HCT116 (cell line): ENCODE results near the gene IL10. TPM values are rescaled to one million over a fixed set of nuclear protein-coding genes. Genes with fewer than 3 reads are reported as not detected.
"Not testable (repeated sequence)": the region's sequence is repeated elsewhere in the genome, so short reads cannot be mapped to it uniquely, and the experiment has no call there.

Source experiments
- ATAC-seq: fragments of 200-7000 bp; cut with Tn5 transposase; 2 replicates; pipeline ENCODE4 v1.9.1; 2020; ENCODE audit warnings: mild to moderate bottlenecking, moderate library complexity
- BruUV-seq: library from RNA; stranded (reverse); fragments of 400-500 nt; replicated peaks from 2 replicates; lab custom pipeline; 2021; lab: Mats Ljungman, UMichigan
- CTCF ChIA-PET: fragments of 300-600 bp; sonication (Branson Sonifier 250); formaldehyde crosslinking; loops from one replicate; lab custom pipeline; 2021; ENCODE audit warnings: antibody characterized with exemption; lab: Charles Lee
- POLR2A ChIA-PET: fragments of 300-600, 350-600 bp; sonication (Branson Sonifier 250); formaldehyde crosslinking; loops from one replicate; lab custom pipeline; 2021; ENCODE audit warnings: antibody characterized with exemption; lab: Charles Lee
- RAD21 ChIA-PET, 2 experiments: fragments of 300-600 bp; sonication (Branson Sonifier 250); formaldehyde crosslinking; loops; one replicate each; lab custom pipeline; 2023; ENCODE audit warnings: low total read pairs in 2 of 2; ENCODE audit not compliant: uncharacterized antibody in 2 of 2, unreplicated experiment in 2 of 2, low non-redundant PET in 1 of 2; lab: Charles Lee
- DNase-seq: peaks from one replicate; pipeline ENCODE4 v3.0.0-alpha.2; 2010; ENCODE audit warnings: low read depth, low spot score
- H2AFZ ChIP-seq: fragments of 200-600 bp; shearing (Covaris generic), sonication (generic); 2 replicates; pipeline ENCODE4 v1.6.1; 2017; ENCODE audit warnings: low read depth, mixed run types, mixed read lengths, antibody characterized with exemption, low read length; ENCODE audit not compliant: poor library complexity, severe bottlenecking
- H3K27ac ChIP-seq: 2 replicates; pipeline ENCODE4 v1.5.1; 2012; ENCODE audit warnings: low read depth, low read length
- H3K27me3 ChIP-seq: fragments of 200-600 bp; sonication (generic); 2 replicates; pipeline ENCODE4 v1.6.1; 2016; ENCODE audit warnings: mixed run types, low read length, mixed read lengths; ENCODE audit not compliant: insufficient read depth
- H3K36me3 ChIP-seq, 2 experiments: fragments of 200-500 bp in 1 of 2; fragments of 200-600 bp in 1 of 2; sonication (Bioruptor generic) in 1 of 2; sonication (generic) in 1 of 2; 2 replicates each; pipeline versions ENCODE4 v1.5.1 to v1.6.1; 2014 to 2016; ENCODE audit warnings: low read length in 2 of 2, inconsistent platforms in 1 of 2, mixed read lengths in 1 of 2, mixed run types in 1 of 2; ENCODE audit not compliant: insufficient read depth in 2 of 2, control insufficient read depth in 1 of 2
- H3K4me1 ChIP-seq, 2 experiments: fragments of 200-600 bp in 1 of 2; sonication (generic) in 1 of 2; 2 replicates each; pipeline versions ENCODE4 v1.5.1 to v1.6.1; 2012 to 2017; ENCODE audit warnings: low read length in 2 of 2, inconsistent platforms in 1 of 2, mild to moderate bottlenecking in 1 of 2, mixed read lengths in 1 of 2, mixed run types in 1 of 2, moderate library complexity in 1 of 2; ENCODE audit not compliant: insufficient read depth in 2 of 2, control insufficient read depth in 1 of 2
- H3K4me2 ChIP-seq: fragments of 200-600 bp; sonication (generic); 2 replicates; pipeline ENCODE4 v1.6.1; 2017; ENCODE audit warnings: mixed run types, low read length, mixed read lengths
- H3K4me3 ChIP-seq, 2 experiments: fragments of 200-600 bp in 1 of 2; sonication (generic) in 1 of 2; replicated peaks in 1 of 2; 2 replicates each; pipeline ENCODE4 v1.5.1; 2011 to 2016; ENCODE audit warnings: low read length in 2 of 2, control low read depth in 1 of 2, low read depth in 1 of 2, mild to moderate bottlenecking in 1 of 2, mixed read lengths in 1 of 2, mixed run types in 1 of 2
- H3K79me2 ChIP-seq: fragments of 200-600 bp; sonication (generic); 2 replicates; pipeline ENCODE4 v1.6.1; 2017; ENCODE audit warnings: mild to moderate bottlenecking, mixed run types, low read length, moderate library complexity, mixed read lengths; ENCODE audit not compliant: insufficient read depth
- H3K9ac ChIP-seq: fragments of 200-600 bp; sonication (generic); 2 replicates; pipeline ENCODE4 v1.6.1; 2016; ENCODE audit warnings: low read length, mixed read lengths
- H3K9me2 ChIP-seq: fragments of 200-600 bp; sonication (generic), shearing (Covaris generic); 2 replicates; pipeline ENCODE4 v1.6.1; 2017; ENCODE audit warnings: mixed run types, mild to moderate bottlenecking, moderate library complexity; ENCODE audit not compliant: insufficient read depth
- H3K9me3 ChIP-seq, 2 experiments: fragments of 200-500 bp in 1 of 2; fragments of 200-600 bp in 1 of 2; sonication (Bioruptor generic) in 1 of 2; sonication (generic) in 1 of 2; 2 replicates each; pipeline ENCODE4 v1.6.1; 2014 to 2017; ENCODE audit warnings: low read length in 2 of 2, mixed read lengths in 2 of 2, inconsistent platforms in 1 of 2, low read depth in 1 of 2, mild to moderate bottlenecking in 1 of 2, mixed run types in 1 of 2, moderate library complexity in 1 of 2; ENCODE audit not compliant: control insufficient read depth in 1 of 2, insufficient read depth in 1 of 2
- H4K20me1 ChIP-seq: fragments of 200-600 bp; sonication (generic), shearing (Covaris generic); 2 replicates; pipeline ENCODE4 v1.6.1; 2017; ENCODE audit warnings: mixed run types, mild to moderate bottlenecking, moderate library complexity; ENCODE audit not compliant: insufficient read depth
- CBX3 ChIP-seq: IDR thresholded peaks from 2 replicates; pipeline ENCODE4 v1.6.1; 2012; ENCODE audit warnings: low read depth
- CEBPB ChIP-seq: IDR thresholded peaks from 2 replicates; pipeline ENCODE4 v1.6.1; 2012; ENCODE audit warnings: low read depth
- CTCF ChIP-seq, 3 experiments: fragments of 200-600 bp in 1 of 3; sonication (generic) in 1 of 3; IDR thresholded peaks in 2 of 3; conservative IDR thresholded peaks in 1 of 3; 2 replicates each; pipeline ENCODE4 v1.5.1; 2012 to 2017; ENCODE audit warnings: low read depth in 2 of 3, low read length in 2 of 3, antibody characterized with exemption in 1 of 3, borderline replicate concordance in 1 of 3, control low read depth in 1 of 3, mild to moderate bottlenecking in 1 of 3, mixed read lengths in 1 of 3, mixed run types in 1 of 3, moderate library complexity in 1 of 3; ENCODE audit not compliant: insufficient read depth in 1 of 3
- SIN3A ChIP-seq: IDR thresholded peaks from 2 replicates; pipeline ENCODE4 v1.6.1; 2012; ENCODE audit warnings: low read depth
- SP1 ChIP-seq: IDR thresholded peaks from 2 replicates; pipeline ENCODE4 v1.6.1; 2012; ENCODE audit warnings: low read depth
- intact Hi-C: fragments of 100-400 bp; cut with micrococcal nuclease; formaldehyde crosslinking; loops from 2 replicates; pipeline ENCODE4 v1.10.0; 2022
- total RNA-seq: library from RNA; stranded (reverse); gene quantifications from one replicate; pipeline ENCODE4 v1.2.1, GENCODE V29; 2021; ENCODE audit not compliant: unreplicated experiment

The IL10 gene
- total RNA-seq, 1 experiment from 2014 or later, result not detected

GRCh38 chr1:206762741-206763364 is 9.4 kb downstream of the IL10 start:
- ATAC-seq, H3K4me1 ChIP-seq, POLR2A ChIA-PET: not testable (repeated sequence)

GRCh38 chr1:206761159-206761768 is 11.0 kb downstream of the IL10 start:
- ATAC-seq (peak; percentile 59), DNase-seq (no peak)
- no peak overlapping the region for H2AFZ ChIP-seq
- ChIA-PET CTCF (interaction anchor here (0.6 to 1.6 kb wide), 3 partner anchors 63 to 151 kb away, joined by 3 to 6 read pairs (median 3); no protein-coding TSS in a partner anchor), POLR2A (no interaction called here), RAD21 (no interaction called here)
- H3K4me2 ChIP-seq, result no peak overlapping the region
- H3K4me1 ChIP-seq, result peaks cover 0 to 2% of the 10 kb centered on the region in 2 experiments; a peak in 2 of 4 replicates
- H3K36me3 ChIP-seq, result no peaks in the 10 kb centered on the region
- peak in 2 of 3 experiments; percentile 27 to 32; a peak in 3 of 6 replicates for TF ChIP-seq CTCF (IDR thresholded peaks at IDR 0.05 in 2 of 3, conservative IDR thresholded peaks at IDR 0.05 in 1 of 3; ENCODE audit: borderline replicate concordance in 1 of 3, insufficient read depth in 1 of 3, low read depth in 2 of 3, low read length in 2 of 3)
- no peak for TF ChIP-seq CEBPB
- no peak for TF ChIP-seq SP1
- no peak for TF ChIP-seq SIN3A
- no peak for TF ChIP-seq CBX3
- H3K4me3 ChIP-seq, result no peak overlapping the region
- no peaks in the 10 kb centered on the region for H3K9me3 ChIP-seq
- H3K27ac ChIP-seq, result no peak overlapping the region
- H3K9me2 ChIP-seq, result no peaks in the 10 kb centered on the region
- H3K9ac ChIP-seq, result no peak overlapping the region
- BruUV-seq, result no TSS peak
- no peaks in the 10 kb centered on the region for H3K79me2 ChIP-seq
- H3K27me3 ChIP-seq, result peaks cover 7% of the 10 kb centered on the region; the same call in 1 of the 2 replicates
- intact Hi-C loops, result no loop called here
- H4K20me1 ChIP-seq, result no peaks in the 10 kb centered on the region

More at GRCh38 chr1:206762741-206763364, 9.4 kb downstream of the IL10 start:
- CTCF ChIA-PET, H3K4me3 ChIP-seq, H3K27me3 ChIP-seq, H3K4me2 ChIP-seq, RAD21 ChIA-PET, H3K79me2 ChIP-seq, H4K20me1 ChIP-seq, intact Hi-C loops, H3K36me3 ChIP-seq, H3K9me3 ChIP-seq, BruUV-seq, H2AFZ ChIP-seq, H3K9me2 ChIP-seq, H3K9ac ChIP-seq, H3K27ac ChIP-seq, DNase-seq: not testable (repeated sequence)
